ENCODE data around the gene NISCH. TPM values are rescaled to one million over a fixed set of nuclear protein-coding genes. Genes with fewer than 3 reads are reported as not detected.
A peak's percentile ranks its signal among the peaks of the same experiment; 100 is the strongest.

NISCH gene
- total RNA-seq, 1 experiment from 2014 or later, result 60.4 TPM

GRCh38 chr3:52436500-52437149 lies 18.8 kb upstream of the NISCH start:
- Histone ChIP-seq H3K27me3 (ENCODE audit: low read length) (no peaks in the 10 kb centered on the region), H3K36me3 (ENCODE audit: low read depth, low read length) (no peaks in the 10 kb centered on the region), H3K4me3 (ENCODE audit: low read length) (no peak overlapping the region), H3K9ac (ENCODE audit: low read length) (no peak overlapping the region), H3K27ac (ENCODE audit: low read length) (no peak overlapping the region), H4K20me1 (ENCODE audit: low read length) (no peaks in the 10 kb centered on the region), H3K9me2 (replicated peaks; ENCODE audit: low read length) (no peaks in the 10 kb centered on the region), H2AFZ (ENCODE audit: low read length) (no peak overlapping the region), H3K9me3 (ENCODE audit: low read length) (no peaks in the 10 kb centered on the region), H3F3A (ENCODE audit: low read length, unreplicated experiment) (no peaks in the 10 kb centered on the region), H3K4me1 (ENCODE audit: insufficient read depth, low read length) (peaks cover 11% of the 10 kb centered on the region), H3K4me2 (ENCODE audit: low read length) (no peak overlapping the region), H3K79me2 (ENCODE audit: low read length) (no peaks in the 10 kb centered on the region)
- ATAC-seq (no peak), DNase-seq (no peak)
- CTCF ChIA-PET, result no interaction called here
- no peak for TF ChIP-seq CTCF (conservative IDR thresholded peaks at IDR 0.05; ENCODE audit: low read depth, low read length)
- no peak for TF ChIP-seq EZH2 (IDR thresholded peaks at IDR 0.05; ENCODE audit: low read length, unreplicated experiment)
- no peak for TF ChIP-seq EZH2phosphoT487 (IDR thresholded peaks at IDR 0.05; ENCODE audit: borderline replicate concordance, low read length)
- intact Hi-C loops (cut with micrococcal nuclease), result no loop called here
- BruUV-seq (replicated peaks), result no TSS peak
- POLR2A ChIA-PET (ENCODE audit: unreplicated experiment), result no interaction called here

GRCh38 chr3:52437326-52438103 lies 17.9 kb upstream of the NISCH start:
- Histone ChIP-seq H3K9ac (ENCODE audit: low read length) (no peak overlapping the region), H3K4me2 (ENCODE audit: low read length) (0 out of 2 replicates have a peak overlapping the region, but pooled peaks have one; percentile 5), H3F3A (ENCODE audit: low read length, unreplicated experiment) (no peaks in the 10 kb centered on the region), H4K20me1 (ENCODE audit: low read length) (no peaks in the 10 kb centered on the region), H2AFZ (ENCODE audit: low read length) (peak overlapping the region; percentile 42; the same call in 1 of the 2 replicates), H3K4me3 (ENCODE audit: low read length) (no peak overlapping the region), H3K9me2 (replicated peaks; ENCODE audit: low read length) (no peaks in the 10 kb centered on the region), H3K4me1 (ENCODE audit: insufficient read depth, low read length) (peaks cover 11% of the 10 kb centered on the region), H3K79me2 (ENCODE audit: low read length) (no peaks in the 10 kb centered on the region), H3K36me3 (ENCODE audit: low read depth, low read length) (no peaks in the 10 kb centered on the region), H3K9me3 (ENCODE audit: low read length) (no peaks in the 10 kb centered on the region), H3K27ac (ENCODE audit: low read length) (no peak overlapping the region), H3K27me3 (ENCODE audit: low read length) (no peaks in the 10 kb centered on the region)
- peak; percentile 54 for DNase-seq
- intact Hi-C loops (cut with micrococcal nuclease), result no loop called here
- TF ChIP-seq EZH2 (IDR thresholded peaks at IDR 0.05; ENCODE audit: low read length, unreplicated experiment), result no peak
- TF ChIP-seq EZH2phosphoT487 (IDR thresholded peaks at IDR 0.05; ENCODE audit: borderline replicate concordance, low read length), result no peak
- no peak for TF ChIP-seq CTCF (conservative IDR thresholded peaks at IDR 0.05; ENCODE audit: low read depth, low read length)
- peak; percentile 70 for ATAC-seq
- CTCF ChIA-PET, result no interaction called here
- POLR2A ChIA-PET (ENCODE audit: unreplicated experiment), result no interaction called here
- no TSS peak for BruUV-seq (replicated peaks)

- Histone ChIP-seq H3K9me2 (replicated peaks; ENCODE audit: low read length) (no peaks in the 10 kb centered on the region), H3K79me2 (ENCODE audit: low read length) (no peaks in the 10 kb centered on the region), H3K27me3 (ENCODE audit: low read length) (no peaks in the 10 kb centered on the region), H3K9ac (ENCODE audit: low read length) (no peak overlapping the region), H3K36me3 (ENCODE audit: low read depth, low read length) (no peaks in the 10 kb centered on the region), H3K27ac (ENCODE audit: low read length) (no peak overlapping the region), H3F3A (ENCODE audit: low read length, unreplicated experiment) (no peaks in the 10 kb centered on the region), H3K4me1 (ENCODE audit: insufficient read depth, low read length) (peaks cover 11% of the 10 kb centered on the region), H2AFZ (ENCODE audit: low read length) (peak overlapping the region; percentile 42; the same call in 1 of the 2 replicates), H3K9me3 (ENCODE audit: low read length) (no peaks in the 10 kb centered on the region), H3K4me3 (ENCODE audit: low read length) (no peak overlapping the region), H4K20me1 (ENCODE audit: low read length) (no peaks in the 10 kb centered on the region), H3K4me2 (ENCODE audit: low read length) (0 out of 2 replicates have a peak overlapping the region, but pooled peaks have one; percentile 5)
- ATAC-seq, result no peak
- no TSS peak for BruUV-seq (replicated peaks)
- CTCF ChIA-PET, result no interaction called here
- intact Hi-C loops (cut with micrococcal nuclease), result no loop called here
- TF ChIP-seq EZH2 (IDR thresholded peaks at IDR 0.05; ENCODE audit: low read length, unreplicated experiment) (no peak), EZH2phosphoT487 (IDR thresholded peaks at IDR 0.05; ENCODE audit: borderline replicate concordance, low read length) (no peak), CTCF (conservative IDR thresholded peaks at IDR 0.05; ENCODE audit: low read depth, low read length) (no peak)
- POLR2A ChIA-PET (ENCODE audit: unreplicated experiment), result no interaction called here
- DNase-seq, result no peak
Observed at GRCh38 chr3:52438104-52438376, 17.4 kb upstream of the NISCH start.

Measured in PC-3 (cell line).